DMS114 treated with DMSO at 0.1 percent for 48 hours (cell line): ENCODE measurements around the gene SEC22A.

ENCODE experiments used
- DNase-seq: peaks from one replicate; lab custom pipeline; 2025; ENCODE audit not compliant: unreplicated experiment; lab: John Stamatoyannopoulos, UW

Gene SEC22A

DNA sequence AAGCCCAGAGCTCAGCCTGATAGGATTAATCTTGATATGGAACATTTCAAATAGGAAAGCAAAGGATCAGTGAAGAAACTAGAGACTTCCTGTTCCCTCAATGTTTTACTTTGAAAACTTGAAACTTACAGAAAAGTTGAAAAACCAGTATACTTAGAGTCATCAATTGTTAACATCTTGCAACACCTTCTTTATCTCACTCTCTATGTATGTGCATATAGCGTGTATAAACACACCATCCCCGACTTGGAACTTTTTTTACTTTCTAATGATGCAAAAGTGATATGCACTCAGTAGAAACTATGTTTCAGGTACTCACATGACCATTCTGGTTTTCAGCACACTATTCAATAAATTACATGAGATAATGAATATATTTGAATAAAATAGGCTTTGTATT, 60.5 kb downstream of the SEC22A start:
- no peak for DNase-seq

DNA sequence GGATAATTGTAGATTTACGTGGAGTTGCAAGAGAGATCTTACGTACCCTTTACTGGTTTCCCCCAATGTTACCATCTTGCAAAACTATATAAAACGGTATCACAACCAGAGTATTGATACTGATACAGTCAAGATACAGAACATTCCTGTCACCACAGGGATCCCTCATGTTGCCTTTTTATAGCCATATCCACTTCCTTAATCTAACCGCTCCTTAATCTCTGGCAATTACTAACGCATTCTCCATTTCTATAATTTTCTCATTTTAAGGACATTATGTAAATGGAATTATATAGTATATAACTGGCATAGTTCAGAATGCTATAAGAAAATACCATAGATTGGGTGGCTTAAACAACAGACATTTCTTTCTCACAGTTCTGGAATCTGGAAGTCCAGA, 61.1 kb downstream of the SEC22A start:
- DNase-seq, result no peak

DNA sequence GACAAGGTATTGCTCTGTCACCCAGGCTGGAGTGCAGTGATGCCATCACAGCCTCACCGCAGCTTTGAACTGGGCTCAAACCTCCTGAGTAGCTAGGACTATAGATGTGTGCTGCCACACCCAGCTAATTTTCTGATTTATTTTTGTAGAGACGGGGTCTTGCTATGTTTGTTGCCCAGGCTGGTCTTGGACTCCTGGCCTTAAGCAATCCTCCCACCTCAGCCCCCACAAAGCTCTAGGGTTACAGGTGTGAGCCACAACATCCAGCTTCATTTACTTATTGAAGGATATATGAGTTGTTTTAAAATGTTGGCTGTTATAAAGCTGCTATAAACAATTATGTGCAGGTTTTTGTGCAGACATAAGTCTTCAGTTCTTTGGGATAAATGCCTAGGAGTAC, 62.2 kb downstream of the SEC22A start:
- DNase-seq, result no peak

DNA sequence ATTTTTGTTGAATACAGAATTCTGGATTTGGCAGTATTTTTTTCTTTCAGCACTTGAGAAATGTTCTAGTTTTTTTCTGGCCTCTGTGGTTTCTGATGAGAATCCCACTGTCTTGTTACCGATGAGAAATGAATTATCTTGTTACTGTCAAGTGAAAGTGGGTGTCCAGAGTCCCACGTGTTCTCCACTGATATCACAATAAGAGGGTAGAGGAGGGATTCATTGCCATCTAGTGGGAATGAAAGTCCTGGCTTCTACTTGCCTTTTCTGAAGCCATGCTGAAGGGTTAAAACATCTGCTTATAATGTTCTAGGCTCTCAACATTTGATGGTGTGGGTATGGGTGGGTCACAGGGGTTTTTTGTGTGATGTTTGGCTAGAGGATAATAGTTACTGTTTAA, 66.1 kb downstream of the SEC22A start:
- DNase-seq, result no peak

DNA sequence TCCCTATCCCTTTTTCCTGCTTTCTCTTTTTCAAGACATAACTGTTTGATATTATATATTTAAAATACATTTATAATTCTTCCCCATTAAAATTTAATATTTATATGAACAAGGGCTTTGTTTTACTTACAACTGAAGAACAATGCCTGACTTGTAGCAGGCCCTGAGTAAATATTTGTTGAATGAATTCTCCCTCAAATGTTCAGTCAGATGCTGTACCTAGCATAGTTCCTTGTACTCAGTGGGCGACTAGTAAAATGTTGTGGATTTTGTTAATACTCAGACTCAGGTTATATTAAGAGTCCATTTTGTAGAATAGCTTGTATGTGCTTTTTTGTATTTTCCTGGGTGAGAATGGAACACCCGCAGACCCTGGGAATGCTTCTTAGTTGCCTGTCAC, 69.1 kb downstream of the SEC22A start:
- DNase-seq, result no peak

DNA sequence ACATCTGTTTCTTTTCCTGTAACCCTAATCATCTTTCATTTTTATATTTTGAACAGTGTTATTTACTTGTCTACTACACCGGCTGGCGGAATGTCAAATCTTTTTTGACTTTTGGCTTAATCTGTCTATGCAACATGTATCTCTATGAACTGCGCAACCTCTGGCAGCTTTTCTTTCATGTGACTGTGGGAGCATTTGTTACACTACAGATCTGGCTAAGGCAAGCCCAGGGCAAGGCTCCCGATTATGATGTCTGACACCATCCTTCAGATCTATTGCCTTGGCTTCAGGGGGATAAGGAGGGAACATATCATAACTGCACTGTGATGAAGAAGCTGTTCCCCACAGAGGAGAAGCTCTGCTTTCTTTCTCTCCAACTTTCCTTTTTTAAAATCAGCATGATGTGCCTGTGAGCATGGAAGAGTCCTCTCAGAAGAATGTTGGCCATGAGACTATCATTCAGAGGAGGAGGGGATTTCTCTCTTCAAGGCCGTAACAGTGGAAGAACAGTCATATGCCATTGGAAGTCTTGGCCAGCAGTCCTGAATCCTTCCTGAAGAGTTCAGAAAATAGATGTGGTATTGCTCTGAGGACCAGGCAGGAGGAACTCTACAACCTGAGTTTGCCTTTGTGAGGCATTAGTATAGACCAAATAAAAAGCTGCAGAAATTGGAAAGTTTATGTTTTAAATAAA, 69.9 kb downstream of the SEC22A start:
- no peak for DNase-seq

DNA sequence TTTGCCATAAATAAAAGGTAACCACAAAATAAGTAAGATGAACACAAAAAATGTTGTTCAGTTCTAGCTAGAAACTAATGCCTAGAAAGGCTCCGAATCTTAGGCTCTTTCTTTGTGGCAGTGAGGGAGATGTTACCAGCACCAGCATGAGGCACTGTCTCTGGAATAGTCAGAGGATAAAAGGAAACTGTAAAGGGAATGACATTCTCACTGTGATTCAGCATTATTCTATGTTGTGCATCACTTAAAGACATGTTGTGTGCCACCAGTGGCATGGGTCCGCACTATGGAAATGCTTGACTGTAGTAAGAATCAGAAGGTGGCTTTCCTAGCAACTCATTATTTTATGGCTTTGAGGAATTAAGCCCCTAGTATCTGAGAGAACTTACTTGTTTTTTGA, 70.8 kb downstream of the SEC22A start:
- DNase-seq, result no peak

DNA sequence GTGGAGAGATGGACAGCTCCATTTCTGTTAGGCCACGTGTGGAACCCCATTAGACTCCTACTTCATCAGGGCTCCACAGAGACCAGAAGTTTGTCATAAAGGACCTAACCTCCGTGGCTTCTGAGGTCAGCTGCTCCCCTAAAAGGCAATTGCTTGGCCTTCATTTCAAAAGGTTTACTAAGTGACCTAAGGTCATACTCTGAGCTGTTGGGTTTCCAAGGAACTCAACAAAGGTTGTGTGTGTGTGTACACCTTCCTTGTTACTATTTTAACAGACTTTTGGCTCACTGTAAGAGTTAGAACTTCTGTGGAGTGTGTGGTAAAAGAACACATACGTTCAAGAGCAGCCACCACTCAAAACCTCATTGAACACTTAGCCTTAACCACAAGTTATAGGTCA, 73.9 kb downstream of the SEC22A start:
- no peak for DNase-seq

DNA sequence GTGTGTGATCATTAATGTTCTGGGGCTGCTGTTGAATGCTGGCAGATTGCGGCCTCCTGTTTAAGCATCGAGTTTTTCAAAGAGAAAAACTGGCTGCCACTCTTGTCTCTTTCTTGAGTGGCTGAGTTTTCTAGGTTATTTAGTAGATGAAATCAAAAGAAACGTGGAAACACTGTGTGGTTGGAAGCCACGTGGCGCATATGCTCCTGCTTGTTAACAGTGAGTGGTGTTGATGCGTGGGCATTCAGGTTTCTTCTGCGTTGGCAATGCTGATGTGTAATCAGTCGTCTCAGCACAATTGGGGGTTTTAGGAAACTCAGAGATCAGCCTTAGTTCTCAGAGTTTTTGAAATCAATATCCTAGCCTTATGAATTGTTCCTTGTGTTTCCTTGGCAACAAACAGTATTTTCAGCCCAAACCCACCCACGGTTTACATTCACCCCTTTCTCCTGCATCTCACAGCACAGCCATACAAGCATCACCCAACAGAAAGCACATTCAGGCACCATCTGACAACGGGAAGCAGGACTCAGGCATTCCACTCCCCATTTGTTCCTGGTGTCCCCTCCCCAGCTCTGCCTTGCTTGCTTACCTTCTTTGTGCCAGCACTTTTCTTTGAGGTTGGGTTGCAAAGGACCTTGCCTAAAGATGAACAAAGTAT, 74.7 kb downstream of the SEC22A start:
- DNase-seq, result no peak

DNA sequence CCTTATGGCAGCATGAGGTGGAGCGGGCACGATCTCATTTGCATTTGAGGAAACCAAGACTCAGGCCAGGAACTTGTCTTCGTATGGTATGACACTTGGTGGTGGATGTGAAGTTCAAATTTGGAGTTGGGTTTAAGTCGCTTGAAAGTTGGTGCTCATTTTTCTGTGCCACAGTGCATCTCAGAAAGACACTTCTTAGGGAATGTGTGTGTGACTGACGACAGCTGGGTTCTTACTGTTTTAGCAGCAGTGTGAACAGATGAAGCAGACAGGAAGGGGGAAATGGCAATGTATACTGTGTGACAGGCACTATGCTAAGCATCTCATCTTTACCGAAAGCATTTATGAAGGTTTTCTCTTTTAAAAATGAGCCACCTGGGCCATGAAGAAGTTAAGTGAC, 75.4 kb downstream of the SEC22A start:
- DNase-seq, result no peak

DNA sequence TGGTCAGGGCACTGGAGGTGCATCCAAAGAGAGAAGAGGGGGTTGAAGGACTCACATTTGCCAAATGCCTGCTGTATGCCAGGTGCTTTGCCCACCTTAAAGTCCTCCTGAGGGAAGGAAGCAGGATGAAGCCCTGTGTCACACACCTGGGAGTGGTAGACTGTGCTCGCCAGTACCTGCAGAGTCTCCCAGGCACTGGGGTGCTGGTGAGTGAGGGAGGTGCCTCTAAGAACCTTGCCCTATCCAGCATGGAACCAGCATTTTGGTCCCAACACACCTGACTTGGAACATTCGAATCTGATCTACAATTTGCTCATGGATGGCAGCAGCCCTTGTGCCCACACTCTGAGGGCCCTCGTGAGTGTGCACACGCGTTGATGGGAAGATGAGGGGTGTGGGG, 76.7 kb downstream of the SEC22A start:
- DNase-seq, result no peak

DNA sequence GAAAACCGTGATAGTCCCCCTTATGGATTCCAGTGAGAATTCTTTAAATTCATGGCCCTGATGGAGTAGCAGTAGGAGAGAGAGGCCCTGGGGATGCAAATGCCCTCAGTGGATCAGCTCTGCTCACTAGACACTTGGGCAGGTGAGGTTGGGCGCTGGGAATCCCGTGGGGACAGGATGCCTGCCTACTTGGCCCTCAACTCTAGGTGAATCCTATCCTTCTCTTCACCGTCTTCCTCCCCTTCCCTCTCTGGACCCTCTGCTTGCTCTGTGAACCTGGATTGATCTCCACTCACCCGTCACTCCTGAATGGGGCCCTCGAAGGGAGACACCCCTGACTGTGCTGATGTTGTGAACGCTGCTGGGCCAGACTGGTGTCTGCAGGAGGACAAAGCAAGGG, 77.4 kb downstream of the SEC22A start:
- no peak for DNase-seq

DNA sequence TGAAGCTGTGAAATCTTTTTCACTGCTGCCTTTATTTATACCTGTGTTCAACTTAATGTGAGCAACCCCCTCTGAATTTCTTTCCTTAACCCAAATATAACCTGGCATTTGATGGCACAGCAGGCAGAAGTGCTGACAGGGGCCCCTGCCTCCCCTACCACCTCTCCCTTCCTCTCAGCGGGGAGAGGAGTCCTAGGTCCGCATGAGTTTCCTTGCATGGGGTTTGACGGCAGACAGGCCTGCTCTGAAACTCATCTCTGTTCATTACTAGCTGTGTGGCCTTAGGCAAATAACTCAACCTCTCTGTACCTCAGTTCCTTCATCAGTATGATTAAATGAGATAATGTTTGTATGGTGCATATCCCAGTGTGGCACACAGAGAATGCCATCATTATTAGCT, 79.7 kb downstream of the SEC22A start:
- no peak for DNase-seq

DNA sequence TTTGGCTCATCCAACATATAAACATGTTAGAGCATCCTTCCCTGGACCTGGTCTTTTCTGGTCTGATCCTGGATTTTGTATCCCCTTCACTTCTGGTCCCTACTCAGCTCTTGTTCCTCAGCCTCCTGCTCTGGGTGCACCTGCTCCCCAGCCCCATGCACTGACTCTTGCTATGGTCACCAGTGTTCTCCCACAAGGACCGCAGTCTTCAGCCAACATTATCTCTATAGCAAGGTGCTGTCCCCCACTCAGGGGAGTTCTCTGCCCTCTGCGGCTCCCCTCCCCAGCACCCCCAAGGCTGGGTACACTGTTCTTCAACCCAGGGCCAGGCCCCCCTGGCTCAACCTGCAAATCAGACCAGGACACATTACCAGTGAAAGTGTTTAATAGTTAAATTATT, 80.2 kb downstream of the SEC22A start:
- DNase-seq, result no peak

DNA sequence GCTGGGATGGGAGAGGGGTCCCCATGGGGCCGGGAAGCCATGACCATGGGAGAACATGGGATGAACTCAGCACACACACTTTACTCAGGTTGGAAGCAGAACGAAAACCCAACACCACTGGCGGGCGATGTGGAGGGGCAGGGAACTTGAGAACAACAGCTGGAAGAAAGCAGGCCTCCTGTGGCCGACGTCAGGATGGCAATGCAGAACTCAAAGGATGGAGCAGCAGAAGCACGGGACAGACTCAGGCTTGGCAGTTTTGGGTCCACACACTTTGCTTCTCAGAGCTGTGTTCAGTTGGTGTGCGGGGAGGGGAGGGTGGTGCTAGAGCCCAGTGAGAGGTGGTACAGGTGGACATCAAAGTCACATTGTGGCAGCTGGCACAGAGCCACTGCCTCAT, 80.7 kb downstream of the SEC22A start:
- DNase-seq, result no peak

DNA sequence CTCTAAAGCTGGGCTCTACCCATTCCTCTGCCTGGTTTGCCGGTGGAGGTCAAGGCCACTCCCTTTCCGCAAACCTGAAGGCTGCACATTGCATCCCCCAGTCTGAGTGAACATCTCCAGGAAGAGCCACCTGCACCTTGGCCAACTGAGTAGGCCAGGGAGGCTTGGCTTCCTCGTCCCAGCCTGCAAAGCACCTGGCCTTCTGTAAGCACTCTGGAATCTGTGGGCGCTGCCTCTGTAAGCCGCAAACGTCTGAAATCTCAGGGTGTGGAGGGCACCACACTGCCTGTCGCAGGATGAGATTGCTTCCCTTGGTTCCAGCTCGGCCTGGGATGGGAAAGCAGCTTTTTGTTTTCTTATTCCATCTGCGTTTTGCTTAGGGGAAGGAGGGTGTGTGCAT, 81.3 kb downstream of the SEC22A start:
- DNase-seq, result no peak

DNA sequence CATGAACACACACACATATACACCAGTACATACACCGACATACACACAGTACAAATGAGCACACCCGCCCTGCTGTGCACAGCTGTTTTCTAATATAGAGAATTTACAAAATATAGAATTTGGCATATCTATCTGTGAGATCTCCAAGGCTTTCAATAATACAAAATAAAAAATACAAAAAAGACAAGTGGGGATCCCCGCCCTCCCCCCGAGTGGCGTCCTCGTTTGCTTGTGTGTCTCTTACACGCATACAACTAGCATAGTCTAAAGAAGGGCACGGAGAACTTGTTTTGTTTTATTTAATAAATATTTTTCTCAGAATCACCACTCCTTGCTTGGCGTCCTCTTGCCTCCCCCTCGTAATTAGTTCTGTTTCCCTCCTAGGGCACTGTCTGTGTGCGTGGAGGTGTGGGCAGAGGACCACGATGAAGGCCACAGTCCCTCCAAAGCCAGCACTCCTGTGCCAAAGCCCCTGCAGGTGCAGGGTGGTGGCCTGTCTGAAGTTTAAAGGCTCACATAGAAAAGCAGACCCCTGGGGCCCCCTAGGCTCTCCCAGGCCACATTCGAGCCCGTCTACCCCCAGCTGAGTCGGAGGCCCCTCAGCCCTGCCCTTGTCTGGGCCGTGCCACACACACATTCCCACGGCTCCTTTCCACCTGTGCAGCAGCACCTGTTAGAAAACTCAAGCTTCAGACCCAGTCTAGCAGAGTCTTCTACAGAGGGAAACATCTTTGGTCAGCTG, 82.1 kb downstream of the SEC22A start:
- DNase-seq, result no peak

DNA sequence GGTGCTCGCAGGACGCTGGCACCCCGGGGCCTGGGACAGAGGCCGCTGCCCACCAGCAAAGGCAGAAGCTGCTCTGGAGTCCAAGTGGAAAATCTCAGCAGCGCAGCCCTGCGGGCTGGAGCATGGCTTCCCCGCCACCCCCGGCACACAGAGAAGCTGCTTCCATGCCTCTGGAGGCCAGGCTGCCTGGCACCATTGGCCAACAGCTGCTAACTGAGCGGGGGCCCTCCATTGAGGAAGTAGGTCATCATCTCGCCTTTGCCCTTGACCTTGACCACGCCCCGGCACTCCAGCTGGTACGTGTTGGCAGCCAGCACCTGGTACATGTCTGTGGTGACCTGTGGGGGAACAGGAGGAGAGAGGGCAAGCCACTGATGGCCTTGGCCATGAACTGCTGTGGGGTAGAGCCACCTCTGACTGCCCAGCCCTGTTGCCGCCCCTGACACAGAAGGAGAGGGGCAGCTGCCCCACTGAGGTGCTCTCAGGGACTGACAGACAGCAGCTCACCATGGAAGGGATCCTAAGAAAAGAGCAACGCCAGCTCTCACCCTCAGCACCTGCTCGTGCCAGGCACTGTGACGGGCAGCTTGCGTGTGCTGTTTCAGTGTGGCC, 82.8 kb downstream of the SEC22A start:
- DNase-seq, result no peak

DNA sequence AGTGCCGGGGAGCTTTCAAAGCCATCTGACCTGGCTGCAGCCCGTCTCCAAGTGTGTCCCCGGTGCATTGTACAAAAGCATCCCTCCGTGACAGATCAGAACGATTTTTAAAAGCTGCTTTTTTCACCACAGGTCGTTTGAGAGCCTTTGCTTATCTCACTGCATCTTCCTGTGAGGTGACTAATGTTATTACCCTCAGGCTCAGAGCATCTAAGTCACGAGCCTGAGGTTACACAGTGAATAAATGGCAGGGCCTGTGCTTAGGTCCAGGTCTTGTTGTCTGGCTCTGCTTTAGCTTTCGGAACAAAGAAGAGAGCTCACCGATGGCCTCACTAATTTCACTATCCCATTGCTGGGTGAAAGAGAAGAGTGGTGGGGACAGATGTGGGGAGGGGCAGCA, 83.3 kb downstream of the SEC22A start:
- DNase-seq, result no peak

DNA sequence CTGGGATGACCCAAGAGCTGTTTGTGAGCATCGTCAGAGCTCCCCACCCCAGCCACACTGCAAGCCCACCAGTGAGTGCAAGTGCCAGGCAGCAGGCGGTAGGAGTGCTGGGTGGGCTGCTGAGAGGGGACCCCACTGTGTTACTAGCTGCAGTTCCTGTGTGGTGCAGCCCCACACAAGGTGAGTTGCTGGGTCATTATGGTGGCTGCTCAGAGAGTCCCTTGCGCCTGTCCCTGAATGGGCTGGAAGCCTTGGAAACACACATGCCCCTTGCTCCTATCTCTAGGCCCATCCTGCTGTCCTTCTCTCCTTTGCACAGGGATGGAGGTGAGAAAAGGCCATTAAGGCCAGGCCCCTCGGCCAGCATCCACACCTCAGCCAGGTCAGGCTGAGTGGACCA, 83.7 kb downstream of the SEC22A start:
- no peak for DNase-seq

DNA sequence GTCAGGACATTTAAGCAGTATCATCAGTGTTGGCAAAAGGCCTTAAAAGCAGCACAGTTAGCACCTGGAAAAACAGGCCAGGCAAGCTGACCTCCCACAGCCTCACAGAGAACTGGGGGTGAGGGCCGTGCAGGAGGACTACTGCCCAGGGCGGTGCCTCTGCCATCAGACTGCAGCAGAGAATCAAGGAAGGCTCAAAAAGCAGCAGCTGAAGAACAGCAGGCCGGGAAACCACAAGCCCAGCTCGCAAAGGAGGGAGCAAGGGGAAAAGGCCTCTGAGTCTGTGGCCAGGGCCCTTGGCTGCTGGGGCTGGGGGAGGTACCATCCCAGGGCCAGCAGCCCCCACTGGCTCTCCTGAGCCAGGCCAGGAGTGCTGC, 84.2 kb downstream of the SEC22A start:
- DNase-seq, result no peak
